ENCODE results near the gene RIPK3.

GRCh38 chr14:24381363-24382063 is 41.7 kb upstream of the RIPK3 start:
- no peak for TF ChIP-seq CTCF (IDR thresholded peaks at IDR 0.05)
- no peak for TF ChIP-seq POLR2A (IDR thresholded peaks at IDR 0.05)

Data from lower leg skin (tissue), 3 donors.